ENCODE measurements around the gene TNFRSF1B. TPM values are rescaled to one million over a fixed set of nuclear protein-coding genes. Genes with fewer than 3 reads are reported as not detected.

TNFRSF1B gene
- total and polyA plus RNA-seq, 9 of the 15 experiments (the other 6 are each of a cell fraction or from before 2014, with no cell fraction given) = 8.8 to 91.3 (median 36.0) TPM

- TF ChIP-seq ZBTB12 (CRISPR knock-in tag; IDR thresholded peaks at IDR 0.05) (peak; percentile 70; the same call in 1 of the 2 replicates), ESRRB (CRISPR knock-in tag; IDR thresholded peaks at IDR 0.05; ENCODE audit: borderline replicate concordance) (no peak), MEIS2 (IDR thresholded peaks at IDR 0.05; ENCODE audit: partially characterized antibody) (no peak), TAF1 (IDR thresholded peaks at IDR 0.05; ENCODE audit: control insufficient read depth, extremely low read depth, insufficient read depth, low read length, severe bottlenecking) (peak; percentile 64), RBM17 (IDR thresholded peaks at IDR 0.05; ENCODE audit: borderline replicate concordance, low read depth, low read length) (no peak), PHF8 (IDR thresholded peaks at IDR 0.05; ENCODE audit: borderline replicate concordance, low read length) (peak; percentile 81; the same call in 1 of the 2 replicates), DIDO1 (tag; IDR thresholded peaks at IDR 0.05; ENCODE audit: low read depth) (no peak), HINFP (tag; conservative IDR thresholded peaks at IDR 0.05; ENCODE audit: low read depth) (no peak), ZNF766 (CRISPR knock-in tag; conservative IDR thresholded peaks at IDR 0.05) (no peak), SAFB2 (IDR thresholded peaks at IDR 0.05; ENCODE audit: borderline replicate concordance, low read depth, low read length, severe bottlenecking) (no peak), ZNF165 (CRISPR knock-in tag; IDR thresholded peaks at IDR 0.05; ENCODE audit: borderline replicate concordance) (no peak), PHB2 (IDR thresholded peaks at IDR 0.05; ENCODE audit: low read depth) (no peak), CAMTA2 (CRISPR knock-in tag; conservative IDR thresholded peaks at IDR 0.05) (0 out of 2 replicates have a peak, but pooled peaks have one; percentile 69), SRSF1 (IDR thresholded peaks at IDR 0.05; ENCODE audit: low read depth, low read length) (no peak), BCL6 (CRISPR knock-in tag; IDR thresholded peaks at IDR 0.05) (no peak), ZNF583 (CRISPR knock-in tag; IDR thresholded peaks at IDR 0.05) (peak; percentile 38; the same call in 1 of the 2 replicates), SMAD2 (IDR thresholded peaks at IDR 0.05; ENCODE audit: low read depth, low read length) (no peak), SMAD1 (IDR thresholded peaks at IDR 0.05; ENCODE audit: low read depth, low read length, partially characterized antibody) (peak; percentile 60), ZNF354B (CRISPR knock-in tag; IDR thresholded peaks at IDR 0.05) (no peak), ZNF707 (CRISPR knock-in tag; conservative IDR thresholded peaks at IDR 0.05) (no peak), GATAD2A (IDR thresholded peaks at IDR 0.05) (peak; percentile 47; the same call in 1 of the 2 replicates), SREBF1 (IDR thresholded peaks at IDR 0.05; ENCODE audit: borderline replicate concordance, low read depth, low read length) (no peak), ZNF76 (CRISPR knock-in tag; IDR thresholded peaks at IDR 0.05; ENCODE audit: borderline replicate concordance) (peak; percentile 68; the same call in 1 of the 2 replicates), DDX20 (tag; IDR thresholded peaks at IDR 0.05; ENCODE audit: low read depth) (no peak), MED1 (CRISPR knock-in tag; IDR thresholded peaks at IDR 0.05; ENCODE audit: borderline replicate concordance) (no peak; the same call in 1 of the 2 replicates), HNRNPL (IDR thresholded peaks at IDR 0.05; ENCODE audit: low read depth, low read length) (no peak), SOX6 (IDR thresholded peaks at IDR 0.05) (peak; percentile 13; the same call in 1 of the 2 replicates), CREBBP (IDR thresholded peaks at IDR 0.05; ENCODE audit: low read depth, low read length) (no peak), ZNF311 (CRISPR knock-in tag; IDR thresholded peaks at IDR 0.05) (no peak)
Measured at GRCh38 chr1:12229835-12230548, 63.2 kb downstream of the TNFRSF1B start, which contains the start of gene VPS13D (continued).
